Measurements from ENCODE around the gene HS3ST3A1.

GRCh38 chr17:13513039-13513405, 88.7 kb downstream of the HS3ST3A1 start:
- TF ChIP-seq CTCF (IDR thresholded peaks at IDR 0.05) = no peak
- TF ChIP-seq EP300 (IDR thresholded peaks at IDR 0.05) = no peak

Data from suprapubic skin (tissue), 3 donors.